ENCODE data around the gene HLA-DRA. TPM values are rescaled to one million over a fixed set of nuclear protein-coding genes. Genes with fewer than 3 reads are reported as not detected.

Gene HLA-DRA
- total RNA-seq, result not detected in 2 replicates

GRCh38 chr6:32439602-32440214 is at the start of gene HLA-DRA:
HLA-DRA (plus strand) TSS chr6:32439887; CDS start chr6:32439951, 64 bp downstream.
- DNase-seq (ENCODE audit: low read depth in 2 of 2), result peak; percentile 65 to 71

GRCh38 chr6:32391505-32391904 is 48.2 kb upstream of the HLA-DRA start:
- no peak for DNase-seq (ENCODE audit: low read depth in 2 of 2)

GRCh38 chr6:32393665-32394420 is 45.8 kb upstream of the HLA-DRA start:
- DNase-seq (ENCODE audit: low read depth in 2 of 2), result peak; percentile 96 to 98

GRCh38 chr6:32396028-32396427 is 43.7 kb upstream of the HLA-DRA start:
- DNase-seq (ENCODE audit: low read depth in 2 of 2), result no peak

- no peak for DNase-seq (ENCODE audit: low read depth in 2 of 2)
These were observed 42.3 kb upstream of the HLA-DRA start for GRCh38 chr6:32397252-32397920.

- no peak for DNase-seq (ENCODE audit: low read depth in 2 of 2)
These were observed 38.3 kb upstream of the HLA-DRA start for GRCh38 chr6:32401284-32401963.

- DNase-seq (ENCODE audit: low read depth in 2 of 2), result no peak
These were observed 36.9 kb upstream of the HLA-DRA start for GRCh38 chr6:32402812-32403211.

- DNase-seq (ENCODE audit: low read depth in 2 of 2), result peak in 1 of 2 donors; percentile 5
These were observed 34.0 kb upstream of the HLA-DRA start for GRCh38 chr6:32405656-32406055.

- DNase-seq (ENCODE audit: low read depth in 2 of 2), result no peak
These were observed 33.5 kb upstream of the HLA-DRA start for GRCh38 chr6:32406197-32406596.

GRCh38 chr6:32406857-32407256 is 32.8 kb upstream of the HLA-DRA start, which contains the start of gene BTNL2:
BTNL2 (minus strand) TSS chr6:32407181; CDS start chr6:32407123, 58 bp downstream.
- no peak for DNase-seq (ENCODE audit: low read depth in 2 of 2)

- no peak for DNase-seq (ENCODE audit: low read depth in 2 of 2)
These were observed 28.8 kb upstream of the HLA-DRA start for GRCh38 chr6:32410906-32411305.

- DNase-seq (ENCODE audit: low read depth in 2 of 2), result no peak
These were observed 27.9 kb upstream of the HLA-DRA start for GRCh38 chr6:32411566-32412327.

- DNase-seq (ENCODE audit: low read depth in 2 of 2), result peak; percentile 79 to 80
These were observed 26.1 kb upstream of the HLA-DRA start for GRCh38 chr6:32413427-32414047.

- DNase-seq (ENCODE audit: low read depth in 2 of 2), result peak; percentile 69
These were observed 24.1 kb upstream of the HLA-DRA start for GRCh38 chr6:32415521-32416019.

GRCh38 chr6:32416036-32416435 is 23.7 kb upstream of the HLA-DRA start:
- no peak for DNase-seq (ENCODE audit: low read depth in 2 of 2)

GRCh38 chr6:32424589-32425300 is 14.9 kb upstream of the HLA-DRA start:
- no peak for DNase-seq (ENCODE audit: low read depth in 2 of 2)

GRCh38 chr6:32426338-32426737 is 13.3 kb upstream of the HLA-DRA start:
- no peak for DNase-seq (ENCODE audit: low read depth in 2 of 2)

GRCh38 chr6:32427218-32427617 is 12.5 kb upstream of the HLA-DRA start:
- DNase-seq (ENCODE audit: low read depth in 2 of 2), result peak; percentile 5 to 43

GRCh38 chr6:32427934-32428474 is 11.7 kb upstream of the HLA-DRA start:
- DNase-seq (ENCODE audit: low read depth in 2 of 2), result no peak

All from lung microvascular endothelial cell (primary cell).